ENCODE data around the gene WIPI1. TPM values are rescaled to one million over a fixed set of nuclear protein-coding genes. Genes with fewer than 3 reads are reported as not detected.

WIPI1 gene
- total and polyA plus RNA-seq, 10 of the 15 experiments (the other 5 are each of a cell fraction or from before 2014, with no cell fraction given), result 6.5 to 44.5 (median 26.2) TPM

DNA sequence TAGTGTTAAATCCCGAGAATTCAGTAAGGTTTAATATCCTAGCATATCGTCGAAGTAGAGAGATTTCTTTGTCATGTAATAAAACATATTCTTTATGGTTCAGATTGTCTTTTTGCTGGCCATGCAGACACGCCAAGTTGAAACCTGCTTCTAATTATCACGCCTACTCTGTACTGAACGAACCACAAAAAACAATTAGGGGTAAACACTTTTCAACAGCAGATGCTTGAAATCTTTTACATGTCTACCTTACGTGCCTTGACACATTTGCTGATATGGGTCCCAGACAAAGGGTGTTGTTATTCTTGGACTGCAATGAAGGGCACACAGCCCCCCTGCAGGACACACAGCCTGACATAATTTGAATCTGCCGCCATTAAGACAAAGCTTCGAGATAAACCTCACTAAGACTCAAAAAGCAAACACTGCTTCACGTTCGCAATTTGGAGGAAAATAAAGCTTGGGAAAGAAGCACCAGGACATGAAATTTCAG is 13.3 kb downstream of the WIPI1 start:
- Histone ChIP-seq H3K9ac (ENCODE audit: control insufficient read depth, insufficient read depth, low read length) (no peak overlapping the region), H3K36me3 (ENCODE audit: control insufficient read depth in 2 of 2, insufficient read depth in 2 of 2, low read length in 1 of 2) (no peaks in the 10 kb centered on the region; a peak in 2 of 4 replicates), H3K9me3 (replicated peaks; ENCODE audit: control insufficient read depth, insufficient read depth, low read length) (no peaks in the 10 kb centered on the region), H2AFZ (ENCODE audit: control insufficient read depth, low read depth, low read length) (no peak overlapping the region), H3K27me3 (replicated peaks in 1 of 2; ENCODE audit: control insufficient read depth in 2 of 2, insufficient read depth in 2 of 2, low read length in 1 of 2) (no peaks in the 10 kb centered on the region), H4K20me1 (ENCODE audit: control insufficient read depth, insufficient read depth) (no peaks in the 10 kb centered on the region), H3K4me3 (no peak overlapping the region), H3K79me2 (ENCODE audit: control insufficient read depth, insufficient read depth, low read length) (no peaks in the 10 kb centered on the region), H3K4me1 (ENCODE audit: control insufficient read depth, insufficient read depth, low read length) (peaks cover 9% of the 10 kb centered on the region), H3K4me2 (ENCODE audit: control insufficient read depth, insufficient read depth) (no peak overlapping the region), H3K27ac (ENCODE audit: control insufficient read depth, insufficient read depth) (no peak overlapping the region)
- no peak for DNase-seq (ENCODE audit: low read depth, low spot score)
- ATAC-seq, result no peak
- POLR2A ChIA-PET, result interaction anchor here (1.3 kb wide), 1 partner anchor 210 kb away, joined by 12 read pairs; no protein-coding TSS in a partner anchor
- FAIRE-seq, result no peak
- RAD21 ChIA-PET (ENCODE audit: unreplicated experiment), result interaction anchor here (1.1 to 11.5 kb wide), 2 partner anchors 16 to 67 kb away, joined by 3 to 157 read pairs; partner anchors contain the start of gene WIPI1
- in situ Hi-C loops (cut with MboI) (no loop called here), intact Hi-C loops (cut with micrococcal nuclease; ENCODE audit: unreplicated experiment) (no loop called here)
- 94% methylated on average over 11 of the region's 11 CpGs for WGBS (ENCODE audit: insufficient coverage, insufficient replicate concordance, low lambda C conversion rate, missing lambda C conversion rate)
- SMC1A ChIA-PET (ENCODE audit: uncharacterized antibody, unreplicated experiment), result interaction anchor here (16.5 kb wide), 1 partner anchor 16 kb away, joined by 288 read pairs; the partner anchor contains the start of gene WIPI1
- CTCF ChIA-PET, result interaction anchor here (0.6 to 15.1 kb wide), 4 partner anchors 12 to 181 kb away, joined by 3 to 222 read pairs (median 3); partner anchors contain the start of gene WIPI1
- BruUV-seq (replicated peaks), result no TSS peak
- no peak for TF ChIP-seq REST (IDR thresholded peaks at IDR 0.05; ENCODE audit: low read depth, low read length)
- TF ChIP-seq ZNF24 (IDR thresholded peaks at IDR 0.05), result no peak
- no peak for TF ChIP-seq SUPT20H (IDR thresholded peaks at IDR 0.05; ENCODE audit: borderline replicate concordance, control insufficient read depth, low read depth, low read length)
- TF ChIP-seq SP1 (IDR thresholded peaks at IDR 0.05; ENCODE audit: low read depth, low read length), result no peak
- no peak for TF ChIP-seq YBX1 (IDR thresholded peaks at IDR 0.05)
- TF ChIP-seq MEF2A (IDR thresholded peaks at IDR 0.05; ENCODE audit: insufficient read depth, low read depth, low read length), result no peak
- TF ChIP-seq RUNX3 (IDR thresholded peaks at IDR 0.05; ENCODE audit: low read length), result no peak
- TF ChIP-seq WRNIP1 (IDR thresholded peaks at IDR 0.05; ENCODE audit: borderline replicate concordance, low read depth, low read length), result no peak
- no peak for TF ChIP-seq HSF1 (IDR thresholded peaks at IDR 0.05; ENCODE audit: low read depth, low read length)
- no peak for TF ChIP-seq FOS (IDR thresholded peaks at IDR 0.05; ENCODE audit: borderline replicate concordance, extremely low read depth, insufficient read length)
- no peak for TF ChIP-seq E2F8 (IDR thresholded peaks at IDR 0.05; ENCODE audit: low read depth, partially characterized antibody)
- no peak for TF ChIP-seq RELA (IDR thresholded peaks at IDR 0.05; ENCODE audit: borderline replicate concordance, partially characterized antibody)
- TF ChIP-seq CEBPB (IDR thresholded peaks at IDR 0.05; ENCODE audit: borderline replicate concordance in 1 of 2, low read depth in 2 of 2, low read length in 2 of 2), result no peak
- no peak for TF ChIP-seq BHLHE40 (IDR thresholded peaks at IDR 0.05; ENCODE audit: borderline replicate concordance in 1 of 2, low read depth in 2 of 2, low read length in 1 of 2)
- TF ChIP-seq SIX5 (IDR thresholded peaks at IDR 0.05; ENCODE audit: low read depth, low read length, severe bottlenecking), result no peak
